Activated CD8-positive, alpha-beta T cell treated with anti-CD3 and anti-CD28 coated beads for 36 hours (primary cell): ENCODE measurements around the gene AATF. TPM values are rescaled to one million over a fixed set of nuclear protein-coding genes. Genes with fewer than 3 reads are reported as not detected.

Experiments used
- ATAC-seq: fragments of 200-7000 bp; cut with Tn5 transposase; one replicate; pipeline ENCODE4 v1.10.0; 2021; ENCODE audit warnings: mild to moderate bottlenecking, moderate library complexity
- CTCF ChIA-PET: fragments of 350-600 bp; sonication (Branson Sonifier 250); formaldehyde crosslinking; loops from one replicate; lab custom pipeline; 2021; ENCODE audit warnings: antibody characterized with exemption; lab: Charles Lee
- POLR2A ChIA-PET: fragments of 350-600 bp; sonication (Branson Sonifier 250); formaldehyde crosslinking; loops from one replicate; lab custom pipeline; 2021; ENCODE audit warnings: antibody characterized with exemption; lab: Charles Lee
- DNase-seq: peaks from one replicate; pipeline ENCODE4 v3.0.0-alpha.2; 2020
- H3K27ac Mint-ChIP-seq: one replicate; pipeline ENCODE4 v1.8.0; 2021; ENCODE audit warnings: mild to moderate bottlenecking, mixed read lengths
- H3K27me3 Mint-ChIP-seq: one replicate; pipeline ENCODE4 v1.8.0; 2021; ENCODE audit warnings: mixed read lengths
- H3K36me3 Mint-ChIP-seq: one replicate; pipeline ENCODE4 v1.8.0; 2021; ENCODE audit warnings: low read depth, mixed read lengths
- H3K4me1 Mint-ChIP-seq: one replicate; pipeline ENCODE4 v1.8.0; 2021; ENCODE audit warnings: low read depth, mixed read lengths
- H3K4me3 Mint-ChIP-seq: one replicate; pipeline ENCODE4 v1.8.0; 2021; ENCODE audit warnings: mild to moderate bottlenecking, moderate library complexity, mixed read lengths
- H3K9me3 Mint-ChIP-seq: one replicate; pipeline ENCODE4 v1.8.0; 2021; ENCODE audit warnings: mixed read lengths
- CTCF ChIP-seq: fragments of 200-600 bp; IDR thresholded peaks from one replicate; pipeline ENCODE4 v1.8.0; 2022; ENCODE audit warnings: antibody characterized with exemption, mild to moderate bottlenecking
- intact Hi-C: fragments of 100-400 bp; cut with micrococcal nuclease; formaldehyde crosslinking; loops from one replicate; pipeline ENCODE4 v1.10.0; 2022
- total RNA-seq, 2 experiments: library from RNA; stranded (reverse); gene quantifications; one replicate each; pipeline ENCODE4 v1.2.3, GENCODE V29; 2021

AATF gene
- total RNA-seq, 2 experiments from 2014 or later: 81.8 to 90.3 TPM

GRCh38 chr17:36951084-36951789 is 2.5 kb downstream of the AATF start:
- no peak overlapping the region for H3K27ac Mint-ChIP-seq
- intact Hi-C loops: loop anchor here (10.0 kb wide), 1 partner anchor 56 kb away; no protein-coding TSS in a partner anchor
- H3K36me3 Mint-ChIP-seq: peaks cover 60% of the 10 kb centered on the region
- H3K4me3 Mint-ChIP-seq: peak overlapping the region; percentile 83
- ChIA-PET CTCF (interaction anchor here (1.1 to 1.4 kb wide), 2 partner anchors 97 to 325 kb away, joined by 3 read pairs; no protein-coding TSS in a partner anchor), POLR2A (interaction anchor here (1.2 kb wide), 1 partner anchor 18 kb away, joined by 4 read pairs; no protein-coding TSS in a partner anchor)
- DNase-seq: no peak
- H3K4me1 Mint-ChIP-seq: peaks cover 50% of the 10 kb centered on the region
- no peak for TF ChIP-seq CTCF
- no peak for ATAC-seq
- H3K27me3 Mint-ChIP-seq: peaks cover 13% of the 10 kb centered on the region
- H3K9me3 Mint-ChIP-seq: no peaks in the 10 kb centered on the region

GRCh38 chr17:36971508-36971907 is 22.8 kb downstream of the AATF start:
- TF ChIP-seq CTCF: no peak
- peaks cover 44% of the 10 kb centered on the region for H3K36me3 Mint-ChIP-seq
- POLR2A ChIA-PET: interaction anchor here (0.7 to 1.1 kb wide), 2 partner anchors 17 to 37 kb away, joined by 3 read pairs; no protein-coding TSS in a partner anchor
- H3K4me1 Mint-ChIP-seq: peaks cover 53% of the 10 kb centered on the region
- no peak for ATAC-seq
- H3K27ac Mint-ChIP-seq: no peak overlapping the region
- DNase-seq: no peak
- no peaks in the 10 kb centered on the region for H3K9me3 Mint-ChIP-seq
- intact Hi-C loops: no loop called here
- H3K27me3 Mint-ChIP-seq: no peaks in the 10 kb centered on the region
- CTCF ChIA-PET: interaction anchor here (0.6 kb wide), 1 partner anchor 76 kb away, joined by 3 read pairs; no protein-coding TSS in a partner anchor
- H3K4me3 Mint-ChIP-seq: no peak overlapping the region

GRCh38 chr17:36972186-36972700 is 23.5 kb downstream of the AATF start:
- peaks cover 56% of the 10 kb centered on the region for H3K4me1 Mint-ChIP-seq
- intact Hi-C loops: no loop called here
- no peak for TF ChIP-seq CTCF
- ChIA-PET POLR2A (interaction anchor here (1.2 kb wide), 1 partner anchor 23 kb away, joined by 4 read pairs; the partner anchor contains the start of gene AATF), CTCF (interaction anchor here (0.7 kb wide), 1 partner anchor 77 kb away, joined by 3 read pairs; no protein-coding TSS in a partner anchor)
- no peaks in the 10 kb centered on the region for H3K9me3 Mint-ChIP-seq
- no peaks in the 10 kb centered on the region for H3K27me3 Mint-ChIP-seq
- H3K27ac Mint-ChIP-seq: no peak overlapping the region
- ATAC-seq (no peak), DNase-seq (no peak)
- peaks cover 44% of the 10 kb centered on the region for H3K36me3 Mint-ChIP-seq
- no peak overlapping the region for H3K4me3 Mint-ChIP-seq

GRCh38 chr17:36972905-36973304 is 24.2 kb downstream of the AATF start:
- POLR2A ChIA-PET: interaction anchor here (1.2 kb wide), 1 partner anchor 24 kb away, joined by 4 read pairs; the partner anchor contains the start of gene AATF
- CTCF ChIA-PET: interaction anchor here (0.7 kb wide), 1 partner anchor 76 kb away, joined by 3 read pairs; no protein-coding TSS in a partner anchor
- Mint-ChIP-seq H3K27ac (no peak overlapping the region), H3K4me1 (peaks cover 57% of the 10 kb centered on the region), H3K4me3 (no peak overlapping the region), H3K9me3 (no peaks in the 10 kb centered on the region), H3K36me3 (peaks cover 39% of the 10 kb centered on the region), H3K27me3 (no peaks in the 10 kb centered on the region)
- no peak for ATAC-seq
- intact Hi-C loops: no loop called here
- TF ChIP-seq CTCF: no peak
- no peak for DNase-seq
